Lower leg skin (tissue), 3 donors: ENCODE measurements around the gene MEF2C.

Experiments used
- POLR2A ChIP-seq, 2 donors: fragments of 450-650 bp; IDR thresholded peaks; one replicate each; pipeline ENCODE4 v1.6.1; 2016 to 2017; ENCODE audit warnings: antibody characterized with exemption in 2 of 2, mild to moderate bottlenecking in 1 of 2, moderate library complexity in 1 of 2
- TF ChIP-seq, protein P1 (sequence below), 3 donors: fragments of 450-650 bp; IDR thresholded peaks; one replicate each; pipeline ENCODE4 v1.5.1; 2016; ENCODE audit warnings: antibody characterized with exemption in 3 of 3, mild to moderate bottlenecking in 3 of 3, moderate library complexity in 2 of 3

DNA sequence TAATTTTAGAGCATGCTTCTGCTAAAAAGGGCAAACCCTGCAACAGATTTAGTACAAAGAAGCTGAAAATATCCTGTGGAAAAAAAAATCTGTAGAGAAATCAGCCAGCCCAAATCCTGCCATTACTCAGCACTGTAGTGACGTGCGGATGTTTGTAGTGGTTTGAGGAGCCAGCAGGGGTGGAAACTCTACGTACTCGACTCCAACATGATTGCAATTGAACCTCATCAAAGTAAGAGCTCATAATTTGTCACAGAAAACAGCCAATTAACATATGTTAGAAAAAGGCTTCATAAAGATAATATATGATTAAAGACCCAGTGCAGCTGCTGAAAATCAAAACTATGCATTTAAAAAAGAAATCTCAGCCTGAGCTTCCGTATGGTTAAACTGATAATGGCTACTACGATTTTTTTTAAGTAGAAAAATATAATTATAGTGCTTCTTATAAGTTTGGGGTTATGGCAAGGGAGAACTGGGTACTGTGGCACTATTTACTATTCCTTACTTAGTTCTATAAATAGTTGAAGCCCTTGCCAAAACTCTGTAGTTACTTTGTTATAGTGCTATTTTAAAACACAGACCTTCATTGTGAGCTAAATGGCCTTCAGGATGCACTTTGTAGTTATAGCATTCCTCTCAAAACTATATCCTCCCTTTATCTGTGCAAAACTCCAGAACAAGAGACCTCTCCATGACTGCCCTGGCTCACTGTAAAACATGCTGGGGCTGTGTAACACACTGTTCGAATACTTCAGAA is 49.4 kb downstream of the MEF2C start:
- TF ChIP-seq, protein P1, sequence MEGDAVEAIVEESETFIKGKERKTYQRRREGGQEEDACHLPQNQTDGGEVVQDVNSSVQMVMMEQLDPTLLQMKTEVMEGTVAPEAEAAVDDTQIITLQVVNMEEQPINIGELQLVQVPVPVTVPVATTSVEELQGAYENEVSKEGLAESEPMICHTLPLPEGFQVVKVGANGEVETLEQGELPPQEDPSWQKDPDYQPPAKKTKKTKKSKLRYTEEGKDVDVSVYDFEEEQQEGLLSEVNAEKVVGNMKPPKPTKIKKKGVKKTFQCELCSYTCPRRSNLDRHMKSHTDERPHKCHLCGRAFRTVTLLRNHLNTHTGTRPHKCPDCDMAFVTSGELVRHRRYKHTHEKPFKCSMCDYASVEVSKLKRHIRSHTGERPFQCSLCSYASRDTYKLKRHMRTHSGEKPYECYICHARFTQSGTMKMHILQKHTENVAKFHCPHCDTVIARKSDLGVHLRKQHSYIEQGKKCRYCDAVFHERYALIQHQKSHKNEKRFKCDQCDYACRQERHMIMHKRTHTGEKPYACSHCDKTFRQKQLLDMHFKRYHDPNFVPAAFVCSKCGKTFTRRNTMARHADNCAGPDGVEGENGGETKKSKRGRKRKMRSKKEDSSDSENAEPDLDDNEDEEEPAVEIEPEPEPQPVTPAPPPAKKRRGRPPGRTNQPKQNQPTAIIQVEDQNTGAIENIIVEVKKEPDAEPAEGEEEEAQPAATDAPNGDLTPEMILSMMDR (IDR thresholded peaks at IDR 0.05) = no peak
- no peak for TF ChIP-seq POLR2A (IDR thresholded peaks at IDR 0.05)
